Astrocyte of the hippocampus (primary cell): Measurements from ENCODE around the gene GFRA3.
"Not testable (repeated sequence)": the region's sequence is repeated elsewhere in the genome, so short reads cannot be mapped to it uniquely, and the experiment has no call there.

ENCODE experiments used
- DNase-seq: peaks from one replicate; pipeline ENCODE4 v3.0.0; 2011; ENCODE audit warnings: low read depth, low spot score

Gene GFRA3

GRCh38 chr5:138274189-138274853 is at the start of gene GFRA3:
Gene GFRA3, minus strand, starts transcription at chr5:138274621. Its CDS starts 197 bp downstream, at chr5:138274424.
- peak; percentile 37 for DNase-seq

GRCh38 chr5:138318211-138318610 is 43.8 kb upstream of the GFRA3 start:
- DNase-seq = not testable (repeated sequence)

GRCh38 chr5:138316355-138316754 is 41.9 kb upstream of the GFRA3 start:
- no peak for DNase-seq

GRCh38 chr5:138315751-138316278 is 41.4 kb upstream of the GFRA3 start:
- DNase-seq = no peak

- DNase-seq = peak; percentile 11
Measured at GRCh38 chr5:138305797-138306196, 31.4 kb upstream of the GFRA3 start.

- peak; percentile 28 for DNase-seq
Measured at GRCh38 chr5:138303372-138303771, 29.0 kb upstream of the GFRA3 start.

GRCh38 chr5:138289296-138289695 is 14.9 kb upstream of the GFRA3 start:
- DNase-seq = no peak

GRCh38 chr5:138287246-138287645 is 12.8 kb upstream of the GFRA3 start:
- DNase-seq = no peak

- peak; percentile 78 for DNase-seq
Measured at GRCh38 chr5:138282920-138283742, 8.7 kb upstream of the GFRA3 start.

- DNase-seq = no peak
Measured at GRCh38 chr5:138280915-138281314, 6.5 kb upstream of the GFRA3 start.

GRCh38 chr5:138276402-138277054 is 2.1 kb upstream of the GFRA3 start:
- no peak for DNase-seq

GRCh38 chr5:138275895-138276294 is 1.5 kb upstream of the GFRA3 start:
- DNase-seq = no peak

GRCh38 chr5:138275379-138275782 is 960 bp upstream of the GFRA3 start:
- DNase-seq = no peak

- DNase-seq = no peak
Measured at GRCh38 chr5:138273834-138274188, 610 bp downstream of the GFRA3 start.

GRCh38 chr5:138272681-138273080 is 1.7 kb downstream of the GFRA3 start:
- no peak for DNase-seq

- DNase-seq = no peak
Measured at GRCh38 chr5:138271281-138271680, 3.1 kb downstream of the GFRA3 start.

GRCh38 chr5:138264183-138264582 is 10.2 kb downstream of the GFRA3 start:
- DNase-seq = no peak

GRCh38 chr5:138263581-138263980 is 10.8 kb downstream of the GFRA3 start:
- DNase-seq = no peak

- no peak for DNase-seq
Measured at GRCh38 chr5:138258704-138259292, 15.6 kb downstream of the GFRA3 start.

- no peak for DNase-seq
Measured at GRCh38 chr5:138257583-138257982, 16.8 kb downstream of the GFRA3 start.

GRCh38 chr5:138252944-138253343 is 21.5 kb downstream of the GFRA3 start:
- no peak for DNase-seq

- DNase-seq = not testable (repeated sequence)
Measured at GRCh38 chr5:138247800-138248199, 26.6 kb downstream of the GFRA3 start.
